Gastrocnemius medialis (tissue), 4 donors: ENCODE results near the gene LNPEP. TPM values are rescaled to one million over a fixed set of nuclear protein-coding genes. Genes with fewer than 3 reads are reported as not detected.
"Not testable (repeated sequence)": the region's sequence is repeated elsewhere in the genome, so short reads cannot be mapped to it uniquely, and the experiment has no call there.

ENCODE experiments used
- ATAC-seq, 2 donors: fragments of 150-250 bp; one replicate each; pipeline ENCODE4 v1.9.1; 2016
- DNase-seq, 2 donors: peaks; one replicate each; pipeline ENCODE4 v3.0.0-alpha.2; 2019
- H3K27ac ChIP-seq, 4 donors: fragments of 200-600 bp; sonication (generic); 1 replicate in 1 of 4; 2 replicates in 3 of 4; pipeline ENCODE4 v1.5.1; 2016 to 2018; ENCODE audit warnings: mild to moderate bottlenecking in 2 of 4, moderate library complexity in 1 of 4
- H3K27me3 ChIP-seq, 3 donors: fragments of 200-600 bp; sonication (generic) in 2 of 3; 1 replicate in 1 of 3; 2 replicates in 2 of 3; pipeline versions ENCODE4 v1.5.1 to v1.6.0; 2016 to 2019; ENCODE audit warnings: mild to moderate bottlenecking in 1 of 3, moderate library complexity in 1 of 3
- H3K36me3 ChIP-seq, 2 donors: fragments of 200-600 bp; sonication (generic) in 1 of 2; one replicate each; pipeline ENCODE4 v1.5.1; 2017 to 2018
- H3K4me1 ChIP-seq, 2 donors: fragments of 200-600 bp; sonication (generic) in 1 of 2; one replicate each; pipeline ENCODE4 v1.5.1; 2016 to 2017; ENCODE audit warnings: mild to moderate bottlenecking in 2 of 2
- H3K4me3 ChIP-seq, 4 donors: fragments of 200-600 bp; sonication (generic) in 3 of 4; 1 replicate in 1 of 4; 2 replicates in 3 of 4; pipeline ENCODE4 v1.5.1; 2016 to 2019; ENCODE audit warnings: mild to moderate bottlenecking in 2 of 4
- H3K9me3 ChIP-seq, 3 donors: fragments of 200-600 bp; sonication (generic) in 2 of 3; 1 replicate in 1 of 3; 2 replicates in 2 of 3; pipeline ENCODE4 v1.5.1; 2016 to 2019
- POLR2A ChIP-seq, 2 donors: fragments of 450-650 bp; IDR thresholded peaks; one replicate each; pipeline ENCODE4 v1.6.1; 2017; ENCODE audit warnings: antibody characterized with exemption in 2 of 2, mild to moderate bottlenecking in 2 of 2, moderate library complexity in 2 of 2
- in situ Hi-C, 4 donors: fragments of 200-750 bp; cut with MboI; loops; one replicate each; pipeline versions ENCODE4 v1.15.0 to v1.8.0; 2017; ENCODE audit warnings: low sequenced_read_pairs in 4 of 4
- intact Hi-C: fragments of 100-400 bp; cut with DNase I; formaldehyde crosslinking; loops from one replicate; pipeline ENCODE4 v1.15.1; 2023; ENCODE audit warnings: low total_unique reads
- total RNA-seq, 4 donors: library from RNA; depleted of rRNA; stranded (reverse); fragments of >200 nt; gene quantifications; one replicate each; pipeline versions ENCODE4 v1.1.0 to v1.2.3, GENCODE V29; 2016
- TF ChIP-seq, protein P1 (sequence below), 5 experiments: fragments of 450-650 bp in 3 of 5; fragments of 200-600 bp in 2 of 5; sonication (generic) in 2 of 5; IDR thresholded peaks in 4 of 5; conservative IDR thresholded peaks in 1 of 5; 1 replicate in 4 of 5; 2 replicates in 1 of 5; pipeline ENCODE4 v1.5.1; 2016 to 2019; ENCODE audit warnings: antibody characterized with exemption in 5 of 5, mild to moderate bottlenecking in 3 of 5, moderate library complexity in 3 of 5

LNPEP gene
- total RNA-seq, 4 donors from 2014 or later = 31.9 to 48.7 (median 33.1) TPM

DNA sequence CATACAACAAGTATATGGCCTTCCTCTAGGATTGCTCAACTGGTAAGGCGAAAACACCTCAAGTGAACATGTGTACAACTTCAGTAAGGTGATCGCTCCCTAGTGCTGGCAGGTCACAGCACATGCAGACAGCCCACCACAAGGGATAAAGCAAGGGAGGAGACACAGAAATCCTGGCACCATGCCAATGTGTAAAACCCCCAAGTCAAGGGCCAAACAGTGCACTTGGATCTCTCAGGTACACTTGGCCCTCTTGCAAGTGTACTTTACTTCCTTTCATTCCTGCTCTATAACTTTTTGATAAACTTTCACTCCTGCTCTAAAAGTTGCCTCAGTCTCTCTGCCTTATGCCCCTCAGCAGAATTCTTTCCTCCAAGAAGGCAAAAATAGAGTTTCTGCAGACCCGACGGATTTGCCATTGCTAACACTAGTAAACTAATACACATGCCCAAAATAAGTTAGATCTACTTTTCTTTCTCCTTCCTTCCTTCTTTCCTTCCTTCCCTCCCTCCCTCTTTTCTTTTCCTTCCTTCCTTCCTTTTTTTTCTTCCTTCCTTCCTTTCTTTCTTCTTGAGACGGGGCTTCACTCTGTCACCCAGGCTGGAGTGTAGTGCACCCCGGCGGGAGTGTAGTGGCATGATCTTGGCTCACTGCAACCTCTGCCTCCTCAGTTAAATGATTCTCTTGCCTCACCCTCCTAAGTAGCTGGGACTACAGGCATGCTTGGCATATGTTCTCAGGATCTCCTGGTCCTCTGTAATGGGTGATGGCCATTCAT is 6.8 kb upstream of the LNPEP start:
- ATAC-seq (no peak), DNase-seq (no peak)
- intact Hi-C loops (no loop called here), in situ Hi-C loops (no loop called here)
- Histone ChIP-seq H3K4me1 (peaks cover 36 to 39% of the 10 kb centered on the region in 2 donors), H3K27ac (peak overlapping the region in 3 of 4 donors; percentile 1 to 36 (median 14)), H3K36me3 (no peaks in the 10 kb centered on the region), H3K4me3 (no peak overlapping the region), H3K9me3 (no peaks in the 10 kb centered on the region), H3K27me3 (no peaks in the 10 kb centered on the region)
- no peak for TF ChIP-seq POLR2A (IDR thresholded peaks at IDR 0.05)
- TF ChIP-seq, protein P1, sequence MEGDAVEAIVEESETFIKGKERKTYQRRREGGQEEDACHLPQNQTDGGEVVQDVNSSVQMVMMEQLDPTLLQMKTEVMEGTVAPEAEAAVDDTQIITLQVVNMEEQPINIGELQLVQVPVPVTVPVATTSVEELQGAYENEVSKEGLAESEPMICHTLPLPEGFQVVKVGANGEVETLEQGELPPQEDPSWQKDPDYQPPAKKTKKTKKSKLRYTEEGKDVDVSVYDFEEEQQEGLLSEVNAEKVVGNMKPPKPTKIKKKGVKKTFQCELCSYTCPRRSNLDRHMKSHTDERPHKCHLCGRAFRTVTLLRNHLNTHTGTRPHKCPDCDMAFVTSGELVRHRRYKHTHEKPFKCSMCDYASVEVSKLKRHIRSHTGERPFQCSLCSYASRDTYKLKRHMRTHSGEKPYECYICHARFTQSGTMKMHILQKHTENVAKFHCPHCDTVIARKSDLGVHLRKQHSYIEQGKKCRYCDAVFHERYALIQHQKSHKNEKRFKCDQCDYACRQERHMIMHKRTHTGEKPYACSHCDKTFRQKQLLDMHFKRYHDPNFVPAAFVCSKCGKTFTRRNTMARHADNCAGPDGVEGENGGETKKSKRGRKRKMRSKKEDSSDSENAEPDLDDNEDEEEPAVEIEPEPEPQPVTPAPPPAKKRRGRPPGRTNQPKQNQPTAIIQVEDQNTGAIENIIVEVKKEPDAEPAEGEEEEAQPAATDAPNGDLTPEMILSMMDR (IDR thresholded peaks at IDR 0.05 in 4 of 5, conservative IDR thresholded peaks at IDR 0.05 in 1 of 5) = no peak

DNA sequence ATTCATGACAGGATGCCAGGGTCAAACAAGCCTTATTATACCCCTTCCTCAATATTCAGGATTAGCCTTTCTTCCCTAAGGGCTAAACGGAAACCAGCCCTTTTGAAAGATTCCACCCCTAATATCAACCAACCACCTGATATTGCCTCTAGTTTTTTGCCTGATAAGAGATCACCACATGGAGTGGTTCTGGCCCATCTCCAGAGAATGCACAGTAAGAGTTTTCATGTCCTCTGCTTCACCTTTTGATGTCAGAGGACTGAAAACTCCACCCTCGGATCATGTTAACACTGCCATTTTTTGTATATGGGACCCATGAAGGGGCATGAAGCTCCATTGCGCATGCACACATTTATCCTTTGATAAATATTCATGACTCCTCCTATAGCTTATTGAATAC is 5.8 kb upstream of the LNPEP start:
- DNase-seq (no peak), ATAC-seq (no peak)
- H3K4me1 ChIP-seq = peaks cover 35 to 39% of the 10 kb centered on the region in 2 donors
- H3K36me3 ChIP-seq = no peaks in the 10 kb centered on the region
- H3K4me3 ChIP-seq = no peak overlapping the region
- H3K27me3 ChIP-seq = no peaks in the 10 kb centered on the region
- no peak overlapping the region for H3K27ac ChIP-seq
- TF ChIP-seq POLR2A (IDR thresholded peaks at IDR 0.05) = no peak
- TF ChIP-seq, protein P1 (IDR thresholded peaks at IDR 0.05 in 4 of 5, conservative IDR thresholded peaks at IDR 0.05 in 1 of 5) = no peak
- in situ Hi-C loops = no loop called here
- H3K9me3 ChIP-seq = no peaks in the 10 kb centered on the region
- intact Hi-C loops = no loop called here

DNA sequence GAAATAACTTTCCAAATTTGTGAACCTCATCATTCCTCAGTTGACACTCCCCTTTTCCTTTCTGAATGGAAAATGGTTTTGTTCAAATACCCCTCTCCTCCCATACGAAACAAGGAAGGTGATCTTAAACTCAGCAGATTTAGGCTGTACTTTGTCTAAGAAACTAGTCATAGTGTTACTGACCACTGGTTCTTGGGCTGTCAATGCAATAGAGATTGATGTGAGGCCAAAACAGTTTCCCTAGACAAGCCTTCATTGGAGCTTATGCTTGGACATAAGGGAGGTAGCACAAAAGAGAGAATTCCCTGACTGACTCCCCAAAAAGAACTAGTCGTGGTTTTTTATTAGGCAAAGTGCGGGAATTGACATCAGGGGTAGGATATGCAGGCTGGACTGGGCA is 5.3 kb upstream of the LNPEP start:
- H3K27ac ChIP-seq = no peak overlapping the region

DNA sequence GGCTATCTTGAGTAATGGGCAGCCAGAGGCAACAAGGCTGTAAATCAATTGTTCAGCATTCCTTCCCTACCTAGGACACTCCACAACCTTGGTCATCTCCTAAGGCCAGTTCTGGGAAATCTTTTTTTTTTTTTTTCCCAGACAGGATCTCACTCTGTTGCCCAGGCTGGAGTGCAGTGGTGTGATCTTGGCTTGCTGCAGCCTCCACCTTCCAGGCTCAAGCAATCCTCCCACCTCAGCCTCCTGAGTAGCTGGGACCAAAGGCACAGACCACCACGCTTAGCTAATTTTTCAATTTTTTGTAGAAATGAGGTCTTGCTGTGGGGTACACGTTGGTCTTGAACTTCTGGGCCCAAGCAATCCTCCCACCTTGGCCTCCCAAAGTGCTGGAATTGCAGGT is 4.8 kb upstream of the LNPEP start:
- ATAC-seq, H3K4me3 ChIP-seq, H3K27me3 ChIP-seq, DNase-seq, H3K36me3 ChIP-seq, in situ Hi-C loops, H3K9me3 ChIP-seq, H3K27ac ChIP-seq, intact Hi-C loops: not testable (repeated sequence)
- peaks cover 35 to 39% of the 10 kb centered on the region in 2 donors for H3K4me1 ChIP-seq

More for the DNA sequence above, 5.3 kb upstream of the LNPEP start:
- intact Hi-C loops = no loop called here
- TF ChIP-seq, protein P1 (IDR thresholded peaks at IDR 0.05 in 4 of 5, conservative IDR thresholded peaks at IDR 0.05 in 1 of 5) = no peak
- no peak for TF ChIP-seq POLR2A (IDR thresholded peaks at IDR 0.05)
- Histone ChIP-seq H3K36me3 (no peaks in the 10 kb centered on the region), H3K4me1 (peaks cover 35 to 39% of the 10 kb centered on the region in 2 donors), H3K9me3 (no peaks in the 10 kb centered on the region), H3K27me3 (no peaks in the 10 kb centered on the region), H3K4me3 (no peak overlapping the region)
- no peak for DNase-seq
- in situ Hi-C loops = no loop called here
- ATAC-seq = no peak

DNA sequence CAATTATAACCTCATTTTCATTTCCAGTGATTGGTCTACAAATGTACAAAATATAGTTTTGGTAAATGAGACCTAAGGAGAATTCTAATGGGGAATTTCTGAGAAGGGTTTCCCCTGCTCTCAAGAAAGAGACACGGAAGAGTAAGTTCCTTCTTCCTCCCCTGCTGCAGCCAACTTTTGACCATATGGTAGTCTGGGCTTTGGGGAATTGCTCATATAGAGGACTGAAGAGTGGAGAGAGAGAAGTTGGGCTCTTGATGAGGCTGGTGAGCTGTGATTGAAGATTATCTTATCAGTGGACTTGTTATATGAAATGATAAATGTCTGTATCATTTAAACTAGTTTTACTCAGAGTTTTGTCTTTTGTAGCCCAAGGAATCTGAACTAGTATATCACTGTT is 4.3 kb upstream of the LNPEP start:
- Histone ChIP-seq H3K9me3 (no peaks in the 10 kb centered on the region), H3K4me1 (peaks cover 35 to 39% of the 10 kb centered on the region in 2 donors), H3K4me3 (no peak overlapping the region), H3K36me3 (no peaks in the 10 kb centered on the region), H3K27me3 (no peaks in the 10 kb centered on the region), H3K27ac (peak overlapping the region; percentile 96 to 100 (median 98))
- no peak for ATAC-seq
- DNase-seq = no peak
- TF ChIP-seq, protein P1 (IDR thresholded peaks at IDR 0.05 in 4 of 5, conservative IDR thresholded peaks at IDR 0.05 in 1 of 5) = no peak
- TF ChIP-seq POLR2A (IDR thresholded peaks at IDR 0.05) = no peak
- intact Hi-C loops (no loop called here), in situ Hi-C loops (no loop called here)
